GM23338 (cell line): Measurements from ENCODE around the gene PAIP1. TPM values are rescaled to one million over a fixed set of nuclear protein-coding genes. Genes with fewer than 3 reads are reported as not detected.

Experiments used
- ATAC-seq: fragments of 200-7000 bp; cut with Tn5 transposase; 3 replicates; pipeline ENCODE4 v1.9.1; 2020
- DNase-seq: peaks from one replicate; pipeline ENCODE4 v3.0.0-alpha.2; 2015; ENCODE audit warnings: low spot score
- H2AFZ ChIP-seq: fragments of 200-600 bp; sonication (generic); 2 replicates; pipeline ENCODE4 v1.8.0; 2016; ENCODE audit warnings: antibody characterized with exemption, mild to moderate bottlenecking, moderate library complexity
- H3F3A ChIP-seq: fragments of 200-600 bp; sonication (generic); replicated peaks from 2 replicates; pipeline ENCODE4 v1.8.0; 2017; ENCODE audit warnings: antibody characterized with exemption, mixed run types, low read depth
- H3K27ac ChIP-seq: fragments of 200-600 bp; sonication (generic); 2 replicates; pipeline ENCODE4 v1.6.1; 2016; ENCODE audit warnings: low read depth
- H3K27me3 ChIP-seq: fragments of 200-600 bp; sonication (generic); 2 replicates; pipeline ENCODE4 v1.8.0; 2016; ENCODE audit warnings: mild to moderate bottlenecking, mixed run types, moderate library complexity; ENCODE audit not compliant: insufficient read depth
- H3K36me3 ChIP-seq: fragments of 200-600 bp; sonication (generic); 2 replicates; pipeline ENCODE4 v1.8.0; 2016; ENCODE audit warnings: mild to moderate bottlenecking; ENCODE audit not compliant: insufficient read depth
- H3K4me1 ChIP-seq: fragments of 200-600 bp; sonication (generic); 2 replicates; pipeline ENCODE4 v1.8.0; 2016; ENCODE audit warnings: mild to moderate bottlenecking, moderate library complexity; ENCODE audit not compliant: insufficient read depth
- H3K4me2 ChIP-seq: fragments of 200-600 bp; sonication (generic); 2 replicates; pipeline ENCODE4 v1.7.1; 2017; ENCODE audit warnings: mixed run types
- H3K4me3 ChIP-seq: fragments of 200-600 bp; sonication (generic); 2 replicates; pipeline ENCODE4 v1.6.1; 2016; ENCODE audit warnings: mixed run types
- H3K79me2 ChIP-seq: fragments of 200-600 bp; sonication (generic); replicated peaks from 2 replicates; pipeline ENCODE4 v1.8.0; 2017; ENCODE audit warnings: mild to moderate bottlenecking; ENCODE audit not compliant: insufficient read depth
- H3K9me2 ChIP-seq: fragments of 200-600 bp; sonication (generic); 2 replicates; pipeline ENCODE4 v1.8.0; 2017; ENCODE audit not compliant: insufficient read depth
- H4K20me1 ChIP-seq: fragments of 200-600 bp; sonication (generic); replicated peaks from 2 replicates; pipeline ENCODE4 v1.8.0; 2017; ENCODE audit warnings: mild to moderate bottlenecking; ENCODE audit not compliant: insufficient read depth
- H3K27ac Mint-ChIP-seq: 2 replicates; pipeline ENCODE4 v1.8.0; 2020; ENCODE audit warnings: inconsistent platforms, mild to moderate bottlenecking, moderate library complexity, mixed read lengths
- H3K27me3 Mint-ChIP-seq: 3 replicates; pipeline ENCODE4 v1.8.0; 2022; ENCODE audit warnings: low read depth, mild to moderate bottlenecking, moderate library complexity, mixed read lengths, inconsistent platforms; ENCODE audit not compliant: insufficient read depth, poor library complexity
- H3K36me3 Mint-ChIP-seq: 3 replicates; pipeline ENCODE4 v1.8.0; 2021; ENCODE audit warnings: low read depth, mild to moderate bottlenecking, inconsistent platforms, moderate library complexity, mixed read lengths
- H3K4me1 Mint-ChIP-seq: 3 replicates; pipeline ENCODE4 v1.8.0; 2020; ENCODE audit warnings: mild to moderate bottlenecking, inconsistent platforms, mixed read lengths
- H3K4me3 Mint-ChIP-seq: 3 replicates; pipeline ENCODE4 v1.8.0; 2021; ENCODE audit warnings: moderate library complexity, mild to moderate bottlenecking, inconsistent platforms, mixed read lengths
- H3K9me3 Mint-ChIP-seq: 3 replicates; pipeline ENCODE4 v1.8.0; 2020; ENCODE audit warnings: moderate library complexity, mild to moderate bottlenecking, inconsistent platforms, mixed read lengths
- CREB1 ChIP-seq: fragments of 250-450 bp; sonication (Bioruptor Pico); IDR thresholded peaks from 2 replicates; pipeline ENCODE4 v1.5.0; 2020; ENCODE audit warnings: low read depth, mild to moderate bottlenecking, moderate library complexity
- ETS1 ChIP-seq: IDR thresholded peaks from 2 replicates; pipeline ENCODE4 v1.6.1; 2016; ENCODE audit warnings: antibody characterized with exemption
- JUNB ChIP-seq: IDR thresholded peaks from one replicate; pipeline ENCODE4 v1.6.1; 2016; ENCODE audit warnings: antibody characterized with exemption; ENCODE audit not compliant: unreplicated experiment
- NANOG ChIP-seq: IDR thresholded peaks from 2 replicates; pipeline ENCODE4 v1.6.1; 2016; ENCODE audit warnings: antibody characterized with exemption, borderline replicate concordance
- POLR2AphosphoS5 ChIP-seq: IDR thresholded peaks from 2 replicates; pipeline ENCODE4 v1.6.1; 2016; ENCODE audit warnings: antibody characterized with exemption, low read depth
- REST ChIP-seq: IDR thresholded peaks from one replicate; pipeline ENCODE4 v1.6.1; 2018; ENCODE audit warnings: antibody characterized with exemption; ENCODE audit not compliant: unreplicated experiment
- STAT1 ChIP-seq: IDR thresholded peaks from one replicate; pipeline ENCODE4 v1.6.1; 2016; ENCODE audit warnings: antibody characterized with exemption; ENCODE audit not compliant: unreplicated experiment
- ZNF114 ChIP-seq: fragments of 250-450 bp; sonication (Bioruptor Pico); IDR thresholded peaks from 2 replicates; pipeline ENCODE4 v1.5.0; 2020; ENCODE audit warnings: mild to moderate bottlenecking, moderate library complexity
- polyA plus RNA-seq: library from polyadenylated mRNA; unstranded; fragments of >200 nt; fragmentation: Nextera tagmentation; extraction: Ambion mirVana; gene quantifications from 2 replicates; pipeline ENCODE4 v1.2.1, GENCODE V29; 2016
- total RNA-seq: library from RNA; depleted of rRNA; stranded (reverse); fragments of >200 nt; shearing (Covaris generic); gene quantifications from 2 replicates; pipeline ENCODE4 v1.2.3, GENCODE V29; 2014; rRNA removed

PAIP1 gene
- total and polyA plus RNA-seq, 2 experiments from 2014 or later, result 108 to 140 TPM

- TF ChIP-seq REST (no peak), NANOG (no peak), STAT1 (no peak), POLR2AphosphoS5 (peak; percentile 88)
Observed at GRCh38 chr5:43483298-43484105, 73.4 kb downstream of the PAIP1 start, which contains the start of gene TMEM267 (continued).

GRCh38 chr5:43482490-43483297 is 74.2 kb downstream of the PAIP1 start:
- peak; percentile 27 for DNase-seq

More at GRCh38 chr5:43482490-43483297, 74.2 kb downstream of the PAIP1 start:
- peak overlapping the region; percentile 60; the same call in 1 of the 2 replicates for H2AFZ ChIP-seq
- peak overlapping the region; percentile 77 for H3K4me2 ChIP-seq
- Mint-ChIP-seq H3K9me3 (no peaks in the 10 kb centered on the region; the same call in 2 of the 3 replicates), H3K36me3 (peaks cover 2% of the 10 kb centered on the region; the same call in 1 of the 3 replicates), H3K27ac (peak overlapping the region; percentile 99), H3K4me1 (peaks cover 10% of the 10 kb centered on the region; the same call in 2 of the 3 replicates), H3K27me3 (peaks cover 8% of the 10 kb centered on the region), H3K4me3 (peak overlapping the region; percentile 92)
- no peaks in the 10 kb centered on the region for H3K9me2 ChIP-seq
- no peaks in the 10 kb centered on the region for H3K36me3 ChIP-seq
- peaks cover 18% of the 10 kb centered on the region for H3K79me2 ChIP-seq
- H3K27ac ChIP-seq, result peak overlapping the region; percentile 92
- no peak for TF ChIP-seq ZNF114 (CRISPR knock-in tag)
- no peak for TF ChIP-seq POLR2AphosphoS5
- TF ChIP-seq ETS1, result no peak
- TF ChIP-seq CREB1 (CRISPR knock-in tag), result no peak
- no peak for TF ChIP-seq JUNB
- no peak for ATAC-seq
- peak overlapping the region; percentile 73 for H3K4me3 ChIP-seq
- H3F3A ChIP-seq, result no peaks in the 10 kb centered on the region
- H4K20me1 ChIP-seq, result no peaks in the 10 kb centered on the region
- H3K27me3 ChIP-seq, result no peaks in the 10 kb centered on the region
- peaks cover 13% of the 10 kb centered on the region for H3K4me1 ChIP-seq

Other genes starting within 250 kb of the PAIP1 start
- gene HMGCS1, start 243.7 kb downstream of the PAIP1 start, total RNA-seq, result 278 and 339 TPM in 2 replicates
- gene HMGCS1, start 243.7 kb downstream of the PAIP1 start, polyA plus RNA-seq, result 152 and 172 TPM in 2 replicates
- 3.4 and 5.7 TPM in 2 replicates for gene CCL28, start 144.7 kb downstream of the PAIP1 start, total RNA-seq
- 6.3 and 7.1 TPM in 2 replicates for gene CCL28, start 144.7 kb downstream of the PAIP1 start, polyA plus RNA-seq
- 6.5 and 8.6 TPM in 2 replicates for gene TMEM267, start 73.2 kb downstream of the PAIP1 start, total RNA-seq
- gene TMEM267, start 73.2 kb downstream of the PAIP1 start, polyA plus RNA-seq, result 8.3 and 11.2 TPM in 2 replicates
- gene C5orf34, start 41.9 kb downstream of the PAIP1 start, total RNA-seq, result 11.8 and 15.3 TPM in 2 replicates
- gene C5orf34, start 41.9 kb downstream of the PAIP1 start, polyA plus RNA-seq, result 9.6 and 12.2 TPM in 2 replicates
- gene NNT, start 46.1 kb upstream of the PAIP1 start, total RNA-seq, result 15.9 and 27.3 TPM in 2 replicates
- 7.5 and 10.8 TPM in 2 replicates for gene NNT, start 46.1 kb upstream of the PAIP1 start, polyA plus RNA-seq